GM18498 (cell line): ENCODE measurements around the gene OPTN.
"Not testable (repeated sequence)": the region's sequence is repeated elsewhere in the genome, so short reads cannot be mapped to it uniquely, and the experiment has no call there.

Experiments used
- ATAC-seq: cut with Tn5 transposase; IDR thresholded peaks from one replicate; pipeline ENCODE4 v1.9.1; 2021; ENCODE audit warnings: mild to moderate bottlenecking, moderate library complexity; ENCODE audit not compliant: unreplicated experiment

Gene OPTN

GRCh38 chr10:13099666-13100348 is at the start of gene OPTN:
Gene OPTN, plus strand, starts transcription at chr10:13100163. Its CDS starts 8,960 bp downstream, at chr10:13109123.
- peak; percentile 70 for ATAC-seq

GRCh38 chr10:13051126-13051694 is 48.8 kb upstream of the OPTN start:
- no peak for ATAC-seq

GRCh38 chr10:13053208-13053607 is 46.8 kb upstream of the OPTN start:
- ATAC-seq = not testable (repeated sequence)

- no peak for ATAC-seq
Observed at GRCh38 chr10:13053794-13054462, 46.0 kb upstream of the OPTN start.

- no peak for ATAC-seq
Observed at GRCh38 chr10:13054844-13055243, 45.1 kb upstream of the OPTN start.

- ATAC-seq = no peak
Observed at GRCh38 chr10:13056456-13057077, 43.4 kb upstream of the OPTN start.

GRCh38 chr10:13062803-13063202 is 37.2 kb upstream of the OPTN start:
- ATAC-seq = no peak

- ATAC-seq = no peak
Observed at GRCh38 chr10:13066527-13066926, 33.4 kb upstream of the OPTN start.

- no peak for ATAC-seq
Observed at GRCh38 chr10:13067431-13067830, 32.5 kb upstream of the OPTN start.

- no peak for ATAC-seq
Observed at GRCh38 chr10:13068071-13068470, 31.9 kb upstream of the OPTN start.

GRCh38 chr10:13068484-13068883 is 31.5 kb upstream of the OPTN start:
- no peak for ATAC-seq

GRCh38 chr10:13072339-13072738 is 27.6 kb upstream of the OPTN start:
- ATAC-seq = no peak

- ATAC-seq = no peak
Observed at GRCh38 chr10:13074563-13075451, 25.2 kb upstream of the OPTN start.

- ATAC-seq = no peak
Observed at GRCh38 chr10:13078912-13079775, 20.8 kb upstream of the OPTN start.

- ATAC-seq = no peak
Observed at GRCh38 chr10:13079776-13080050, 20.2 kb upstream of the OPTN start.

GRCh38 chr10:13080643-13081042 is 19.3 kb upstream of the OPTN start:
- ATAC-seq = no peak

GRCh38 chr10:13083700-13084099 is 16.3 kb upstream of the OPTN start:
- not testable (repeated sequence) for ATAC-seq

- ATAC-seq = no peak
Observed at GRCh38 chr10:13086056-13086455, 13.9 kb upstream of the OPTN start.

GRCh38 chr10:13087601-13087985 is 12.4 kb upstream of the OPTN start:
- no peak for ATAC-seq

- ATAC-seq = no peak
Observed at GRCh38 chr10:13087986-13088618, 11.9 kb upstream of the OPTN start.
